Measurements from ENCODE around the gene SRSF12. TPM values are rescaled to one million over a fixed set of nuclear protein-coding genes. Genes with fewer than 3 reads are reported as not detected.

SRSF12 gene
- total RNA-seq, 6 experiments from 2014 or later: 0.22 to 0.78 (median 0.40) TPM; not detected in 2

DNA sequence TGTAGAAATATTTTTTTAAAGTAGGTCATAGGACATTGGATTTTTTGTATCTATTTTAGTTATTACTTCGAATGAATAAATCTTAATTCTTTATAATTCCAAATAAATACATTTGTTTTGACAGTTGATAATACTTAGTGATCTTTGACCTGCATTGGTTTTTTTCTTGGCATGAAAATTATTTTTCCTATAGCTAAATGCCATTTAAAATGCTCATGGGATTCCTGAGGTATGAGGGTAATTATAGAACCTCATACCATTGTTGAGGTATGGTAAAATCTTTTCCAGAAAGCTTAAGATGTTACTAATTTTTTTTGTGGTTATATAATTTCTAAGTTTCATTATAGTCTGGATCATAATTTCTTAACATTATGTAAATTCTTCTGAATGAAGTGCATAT, 36.3 kb upstream of the SRSF12 start:
- Histone ChIP-seq H3K9me3 (no peaks in the 10 kb centered on the region), H3K27ac (no peak overlapping the region), H3K36me3 (no peaks in the 10 kb centered on the region), H3K27me3 (no peaks in the 10 kb centered on the region), H3K4me1 (no peaks in the 10 kb centered on the region), H3K4me3 (no peak overlapping the region)
- intact Hi-C loops (cut with DNase I): no loop called here
- no peak for DNase-seq
- ATAC-seq: no peak
- 93% methylated on average over 1 of the region's 1 CpG for WGBS (ENCODE audit: insufficient coverage, low coverage, low lambda C conversion rate, missing lambda C conversion rate)
- no peak for TF ChIP-seq CTCF (IDR thresholded peaks at IDR 0.05)
- TF ChIP-seq POLR2A (IDR thresholded peaks at IDR 0.05): no peak

DNA sequence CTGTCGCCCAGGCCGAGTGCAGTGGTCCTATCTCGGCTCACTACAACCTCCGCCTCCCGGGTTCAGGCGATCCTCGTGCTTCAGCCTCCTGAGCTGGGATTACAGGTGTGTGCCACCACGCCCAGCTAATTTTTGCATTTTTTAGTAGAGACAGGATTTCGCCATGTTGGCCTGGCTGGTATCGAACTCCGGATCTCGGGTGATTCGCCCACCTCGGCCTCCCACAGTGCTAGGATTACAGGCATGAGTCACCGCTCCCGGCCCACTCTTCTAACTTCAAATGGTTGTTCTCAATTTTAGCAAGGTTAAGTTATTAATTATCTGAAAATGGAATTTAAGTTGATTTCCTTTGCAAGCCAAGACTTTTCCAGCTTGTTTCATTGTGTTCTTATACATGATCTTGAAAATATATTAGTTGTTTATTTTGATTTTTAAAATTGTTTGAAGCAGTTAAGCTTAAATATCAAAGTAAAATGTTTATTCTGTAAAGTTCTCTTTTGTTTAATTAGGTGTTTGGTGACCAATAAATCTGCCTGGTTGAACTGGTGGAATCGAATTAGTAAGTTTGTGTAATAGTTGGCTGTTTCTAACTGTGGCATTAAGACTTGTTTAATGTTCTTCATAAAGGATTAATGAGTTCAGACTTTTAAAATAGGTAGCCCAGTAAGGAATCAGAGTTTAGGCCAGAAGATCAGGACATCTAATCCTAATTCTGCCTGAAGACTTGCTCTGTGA, 30.3 kb upstream of the SRSF12 start:
- no peak for TF ChIP-seq CTCF (IDR thresholded peaks at IDR 0.05)
- ATAC-seq (no peak), DNase-seq (no peak)
- no peaks in the 10 kb centered on the region for H3K9me3 ChIP-seq
- no peaks in the 10 kb centered on the region for H3K36me3 ChIP-seq
- H3K27me3 ChIP-seq: no peaks in the 10 kb centered on the region
- H3K4me1 ChIP-seq: peaks cover 0 to 7% (median 0%) of the 10 kb centered on the region in 4 donors
- 83% methylated on average over 12 of the region's 17 CpGs for WGBS (ENCODE audit: insufficient coverage, low coverage, low lambda C conversion rate, missing lambda C conversion rate)
- intact Hi-C loops (cut with DNase I): no loop called here
- H3K4me3 ChIP-seq: no peak overlapping the region
- H3K27ac ChIP-seq: no peak overlapping the region

DNA sequence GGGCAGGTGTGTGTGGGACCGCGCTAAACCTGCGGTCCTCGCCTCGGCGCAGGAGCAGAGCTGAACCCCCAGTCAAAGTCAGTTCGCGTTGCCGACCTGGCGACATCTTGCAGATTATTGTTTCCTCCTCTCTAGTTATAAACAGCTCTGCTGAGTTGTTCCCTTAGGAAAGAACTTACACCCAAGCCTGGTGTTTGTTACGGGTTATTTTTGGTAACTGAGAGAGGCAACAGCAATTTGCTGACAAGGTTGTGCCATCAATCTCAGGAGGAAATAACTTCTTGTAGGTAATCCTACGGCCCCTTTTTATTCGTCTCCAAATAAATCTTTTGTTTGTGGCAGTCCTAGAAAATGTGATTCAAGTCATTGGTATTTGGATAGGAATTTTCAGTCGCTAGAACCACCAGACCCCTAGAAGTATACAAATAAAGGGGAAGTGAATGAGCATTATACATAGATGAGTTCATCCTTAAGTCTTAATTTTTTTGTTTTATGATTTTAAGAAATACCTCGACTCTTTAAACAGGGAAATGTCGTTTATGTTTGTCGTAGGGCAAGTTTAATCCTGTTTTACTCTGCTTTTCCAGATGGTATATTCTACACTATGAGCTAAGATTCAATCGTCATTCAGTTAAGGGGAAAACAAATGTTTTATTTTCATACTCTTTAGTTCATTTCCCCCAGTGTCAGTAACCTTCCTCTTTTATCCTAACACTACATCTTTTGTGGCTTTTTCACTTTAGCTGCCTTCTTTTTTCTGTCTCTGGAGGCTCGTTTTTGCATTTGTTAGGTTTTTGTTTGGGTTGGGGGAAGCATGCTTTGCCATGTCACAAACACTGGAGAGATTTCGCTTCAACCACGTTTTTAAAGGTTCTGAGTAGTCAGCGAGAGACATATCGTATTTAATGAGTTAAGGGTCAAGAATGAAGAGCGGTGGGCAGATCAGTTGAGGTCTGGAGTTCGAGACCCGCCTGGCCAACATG, 29.1 kb upstream of the SRSF12 start:
- H3K27ac ChIP-seq: peak overlapping the region; percentile 72 to 78 (median 76)
- no peak for DNase-seq
- ATAC-seq: no peak

More for the DNA sequence above, 29.1 kb upstream of the SRSF12 start:
- intact Hi-C loops (cut with DNase I): no loop called here
- no peak for TF ChIP-seq POLR2A (IDR thresholded peaks at IDR 0.05)
- no peak for TF ChIP-seq CTCF (IDR thresholded peaks at IDR 0.05)
- Histone ChIP-seq H3K4me3 (peak overlapping the region; percentile 76 to 90 (median 79)), H3K27me3 (no peaks in the 10 kb centered on the region), H3K9me3 (no peaks in the 10 kb centered on the region), H3K4me1 (peaks cover 0 to 7% (median 0%) of the 10 kb centered on the region in 4 donors), H3K36me3 (no peaks in the 10 kb centered on the region)
- WGBS (ENCODE audit: insufficient coverage, low coverage, low lambda C conversion rate, missing lambda C conversion rate): 48% methylated on average over 16 of the region's 26 CpGs

All from right lobe of liver (tissue), 6 donors.